Naive thymus-derived CD4-positive, alpha-beta T cell (primary cell): ENCODE data around the gene KIAA1210. TPM values are rescaled to one million over a fixed set of nuclear protein-coding genes. Genes with fewer than 3 reads are reported as not detected.

Experiments used
- ATAC-seq: fragments of 150-1000 bp; cut with Tn5 transposase; 2 replicates; pipeline ENCODE4 v1.10.0; 2021; ENCODE audit warnings: mild to moderate bottlenecking, moderate library complexity
- CTCF ChIA-PET: fragments of 350-600 bp; sonication (Branson Sonifier 250); formaldehyde crosslinking; loops from one replicate; lab custom pipeline; 2021; ENCODE audit warnings: antibody characterized with exemption; lab: Charles Lee
- POLR2A ChIA-PET: fragments of 350-600 bp; sonication (Branson Sonifier 250); formaldehyde crosslinking; loops from one replicate; lab custom pipeline; 2021; ENCODE audit warnings: antibody characterized with exemption, inconsistent platforms; lab: Charles Lee
- DNase-seq, 9 donors: peaks; one replicate each; pipeline versions ENCODE4 v3.0.0 to v3.0.0-alpha.2; 2020 to 2022; ENCODE audit warnings: mixed read lengths in 1 of 9
- H3K27ac ChIP-seq: one replicate; pipeline ENCODE4 v1.7.0; 2013; ENCODE audit warnings: mild to moderate bottlenecking, low read depth, low read length, moderate library complexity
- H3K27me3 ChIP-seq, 2 donors: one replicate each; pipeline ENCODE4 v1.7.0; 2013; ENCODE audit warnings: low read length in 2 of 2, mild to moderate bottlenecking in 2 of 2, moderate library complexity in 2 of 2; ENCODE audit not compliant: control insufficient read depth in 2 of 2, insufficient read depth in 2 of 2
- H3K36me3 ChIP-seq, 3 experiments: 1 replicate in 2 of 3; 2 replicates in 1 of 3; pipeline ENCODE4 v1.7.0; 2013; ENCODE audit warnings: low read length in 3 of 3, mild to moderate bottlenecking in 3 of 3, moderate library complexity in 1 of 3; ENCODE audit not compliant: insufficient read depth in 3 of 3, control insufficient read depth in 2 of 3
- H3K4me1 ChIP-seq, 2 donors: one replicate each; pipeline ENCODE4 v1.7.0; 2013; ENCODE audit warnings: low read length in 2 of 2, mild to moderate bottlenecking in 2 of 2, moderate library complexity in 1 of 2; ENCODE audit not compliant: control insufficient read depth in 2 of 2, insufficient read depth in 2 of 2
- H3K4me3 ChIP-seq: 2 replicates; pipeline ENCODE4 v1.7.0; 2013; ENCODE audit warnings: mild to moderate bottlenecking, low read length
- H3K9me3 ChIP-seq, 3 experiments: 1 replicate in 2 of 3; 2 replicates in 1 of 3; pipeline ENCODE4 v1.7.0; 2013; ENCODE audit warnings: low read length in 3 of 3; ENCODE audit not compliant: control insufficient read depth in 2 of 3
- H3K27ac Mint-ChIP-seq, 9 donors: one replicate each; pipeline ENCODE4 v1.8.0; 2020 to 2022; ENCODE audit warnings: mixed read lengths in 9 of 9, mild to moderate bottlenecking in 8 of 9, moderate library complexity in 5 of 9, inconsistent platforms in 2 of 9
- H3K27me3 Mint-ChIP-seq, 5 donors: one replicate each; pipeline ENCODE4 v1.8.0; 2021 to 2022; ENCODE audit warnings: mixed read lengths in 5 of 5, mild to moderate bottlenecking in 1 of 5
- H3K36me3 Mint-ChIP-seq, 5 donors: one replicate each; pipeline ENCODE4 v1.8.0; 2020 to 2022; ENCODE audit warnings: mixed read lengths in 5 of 5, mild to moderate bottlenecking in 3 of 5, inconsistent platforms in 1 of 5
- H3K4me1 Mint-ChIP-seq, 7 donors: one replicate each; pipeline ENCODE4 v1.8.0; 2020 to 2022; ENCODE audit warnings: mixed read lengths in 7 of 7, mild to moderate bottlenecking in 3 of 7, inconsistent platforms in 1 of 7
- H3K4me3 Mint-ChIP-seq, 10 donors: one replicate each; pipeline ENCODE4 v1.8.0; 2020 to 2022; ENCODE audit warnings: mild to moderate bottlenecking in 10 of 10, mixed read lengths in 10 of 10, moderate library complexity in 6 of 10, inconsistent platforms in 2 of 10
- H3K9me3 Mint-ChIP-seq, 11 donors: one replicate each; pipeline ENCODE4 v1.8.0; 2020 to 2022; ENCODE audit warnings: mixed read lengths in 11 of 11, mild to moderate bottlenecking in 4 of 11, inconsistent platforms in 1 of 11, moderate library complexity in 1 of 11
- intact Hi-C, 2 donors: fragments of 100-400 bp; cut with micrococcal nuclease; formaldehyde crosslinking; loops; one replicate each; pipeline ENCODE4 v1.15.1; 2023
- polyA plus RNA-seq, 2 donors: library from polyadenylated mRNA; unstranded; fragments of 300-500 nt; fragmentation: Illumina TruSeq; gene quantifications; one replicate each; pipeline ENCODE4 v1.2.3, GENCODE V29; 2021
- total RNA-seq, 6 experiments: library from RNA in 5 of 6; stranded (reverse) in 5 of 6; gene quantifications; 1 replicate in 5 of 6; 2 replicates in 1 of 6; pipeline ENCODE4 v1.2.3 and lab custom pipeline; 2021 to 2026

The KIAA1210 gene
- total and polyA plus RNA-seq, 7 experiments from 2014 or later = not detected

DNA sequence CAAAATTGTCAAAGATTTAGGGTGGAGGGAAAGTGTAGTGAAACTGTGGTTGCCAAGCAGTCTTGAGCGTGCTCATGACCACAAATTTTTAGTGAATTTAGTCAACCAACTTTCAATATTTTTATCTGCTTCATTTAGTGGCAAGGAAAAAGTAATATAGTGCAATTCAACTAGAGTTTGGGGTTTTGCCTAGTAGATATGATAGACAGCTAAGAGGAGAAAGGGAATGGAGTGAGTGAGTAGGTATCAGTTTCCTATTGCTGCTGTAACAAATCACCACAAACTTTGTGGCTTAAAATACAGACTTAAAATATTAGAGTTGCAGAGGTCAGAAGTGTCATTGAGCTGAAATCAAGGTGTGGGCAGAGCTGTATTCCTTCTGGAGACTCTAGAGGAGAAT is 58.5 kb downstream of the KIAA1210 start:
- no peaks in the 10 kb centered on the region for H3K9me3 Mint-ChIP-seq
- H3K27ac Mint-ChIP-seq = no peak overlapping the region
- Histone ChIP-seq H3K27ac (no peak overlapping the region), H3K27me3 (no peaks in the 10 kb centered on the region), H3K36me3 (no peaks in the 10 kb centered on the region), H3K4me1 (no peaks in the 10 kb centered on the region), H3K4me3 (no peak overlapping the region), H3K9me3 (no peaks in the 10 kb centered on the region)
- no peaks in the 10 kb centered on the region for H3K27me3 Mint-ChIP-seq
- H3K4me3 Mint-ChIP-seq = no peak overlapping the region
- H3K4me1 Mint-ChIP-seq = peaks cover 0 to 2% (median 0%) of the 10 kb centered on the region in 7 donors
- ChIA-PET CTCF (interaction anchor here (0.5 kb wide), 1 partner anchor 230 kb away, joined by 3 read pairs; no protein-coding TSS in a partner anchor), POLR2A (no interaction called here)
- no peak for ATAC-seq
- H3K36me3 Mint-ChIP-seq = no peaks in the 10 kb centered on the region
- intact Hi-C loops = no loop called here
- DNase-seq = no peak

DNA sequence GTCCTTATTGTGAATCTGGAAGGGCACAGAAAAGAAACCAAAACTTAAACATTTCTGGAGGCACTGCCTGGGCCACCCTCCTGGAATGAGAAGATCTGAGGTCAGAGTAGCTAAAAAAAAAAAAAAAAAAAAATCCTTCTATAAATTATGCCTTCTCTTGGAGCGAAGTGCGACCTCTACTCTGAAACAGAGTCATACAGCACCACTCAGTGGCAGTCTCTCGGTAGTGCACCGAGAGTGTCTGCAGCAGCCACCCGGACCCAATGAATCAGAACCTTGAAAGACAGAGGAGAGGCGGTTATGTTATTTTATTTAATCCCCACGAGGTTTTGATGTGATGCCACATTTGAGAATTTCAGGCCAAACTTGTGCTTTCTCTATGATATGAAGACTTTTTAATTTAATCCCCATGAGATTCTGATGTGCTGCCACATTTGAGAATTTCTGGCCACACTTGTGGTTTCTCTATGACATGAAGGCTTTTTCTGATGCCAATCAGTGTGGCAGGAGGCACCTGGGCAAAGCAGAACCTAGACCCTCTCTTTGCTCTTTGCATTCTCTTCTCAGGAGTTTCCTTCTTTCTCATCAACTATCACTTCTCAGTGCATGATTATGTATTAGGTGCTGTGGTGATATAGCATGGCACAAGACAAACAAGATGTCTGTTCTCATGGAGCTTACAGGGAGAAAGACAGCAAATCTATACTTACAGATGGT is 60.4 kb downstream of the KIAA1210 start:
- Mint-ChIP-seq H3K27me3 (peaks cover 0 to 3% (median 0%) of the 10 kb centered on the region in 5 donors), H3K4me1 (peaks cover 0 to 2% (median 0%) of the 10 kb centered on the region in 7 donors), H3K4me3 (no peak overlapping the region), H3K9me3 (no peaks in the 10 kb centered on the region), H3K36me3 (no peaks in the 10 kb centered on the region), H3K27ac (no peak overlapping the region)
- Histone ChIP-seq H3K4me1 (no peaks in the 10 kb centered on the region), H3K27me3 (no peaks in the 10 kb centered on the region), H3K4me3 (no peak overlapping the region), H3K9me3 (no peaks in the 10 kb centered on the region), H3K36me3 (no peaks in the 10 kb centered on the region), H3K27ac (no peak overlapping the region)
- POLR2A ChIA-PET = interaction anchor here (0.6 to 1.2 kb wide), 2 partner anchors 93 to 149 kb away, joined by 4 read pairs; partner anchors contain the start of gene LONRF3
- peak; percentile 80 for ATAC-seq
- intact Hi-C loops = loop anchor here in 1 of 2 donors (1.0 to 2.0 kb wide), 3 partner anchors 62 to 228 kb away; no protein-coding TSS in a partner anchor
- peak in 4 of 9 donors; percentile 2 to 19 (median 13) for DNase-seq
- CTCF ChIA-PET = interaction anchor here (0.6 to 2.8 kb wide), 7 partner anchors 58 to 458 kb away, joined by 3 to 11 read pairs (median 3); no protein-coding TSS in a partner anchor

DNA sequence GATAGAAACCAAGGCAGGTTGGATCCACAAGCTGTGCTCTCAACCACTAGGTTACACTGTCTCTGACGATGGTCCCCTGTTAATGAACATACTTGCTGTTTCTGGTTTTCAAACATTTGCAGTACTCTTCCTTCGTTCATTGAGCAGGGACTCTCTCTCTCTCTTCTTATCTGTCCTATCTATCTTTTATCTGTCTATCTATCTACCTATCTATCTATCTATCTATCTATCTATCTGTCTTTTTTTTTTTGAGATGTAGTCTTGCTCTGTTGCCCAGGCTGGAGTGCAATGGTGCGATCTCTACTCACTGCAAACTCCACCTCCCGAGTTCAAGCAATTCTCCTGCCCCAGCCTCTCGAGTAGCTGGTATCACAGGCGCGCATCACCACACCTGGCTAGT is 64.2 kb downstream of the KIAA1210 start:
- POLR2A ChIA-PET = no interaction called here
- no peaks in the 10 kb centered on the region for H3K9me3 Mint-ChIP-seq
- Histone ChIP-seq H3K36me3 (no peaks in the 10 kb centered on the region), H3K27me3 (no peaks in the 10 kb centered on the region), H3K4me1 (no peaks in the 10 kb centered on the region), H3K4me3 (no peak overlapping the region), H3K9me3 (no peaks in the 10 kb centered on the region), H3K27ac (no peak overlapping the region)
- ATAC-seq = no peak
- DNase-seq = no peak
- H3K27ac Mint-ChIP-seq = no peak overlapping the region
- peaks cover 0 to 15% (median 0%) of the 10 kb centered on the region in 5 donors for H3K27me3 Mint-ChIP-seq
- peaks cover 0 to 2% (median 0%) of the 10 kb centered on the region in 7 donors for H3K4me1 Mint-ChIP-seq
- intact Hi-C loops = no loop called here
- CTCF ChIA-PET = no interaction called here
- no peak overlapping the region for H3K4me3 Mint-ChIP-seq
- no peaks in the 10 kb centered on the region for H3K36me3 Mint-ChIP-seq

DNA sequence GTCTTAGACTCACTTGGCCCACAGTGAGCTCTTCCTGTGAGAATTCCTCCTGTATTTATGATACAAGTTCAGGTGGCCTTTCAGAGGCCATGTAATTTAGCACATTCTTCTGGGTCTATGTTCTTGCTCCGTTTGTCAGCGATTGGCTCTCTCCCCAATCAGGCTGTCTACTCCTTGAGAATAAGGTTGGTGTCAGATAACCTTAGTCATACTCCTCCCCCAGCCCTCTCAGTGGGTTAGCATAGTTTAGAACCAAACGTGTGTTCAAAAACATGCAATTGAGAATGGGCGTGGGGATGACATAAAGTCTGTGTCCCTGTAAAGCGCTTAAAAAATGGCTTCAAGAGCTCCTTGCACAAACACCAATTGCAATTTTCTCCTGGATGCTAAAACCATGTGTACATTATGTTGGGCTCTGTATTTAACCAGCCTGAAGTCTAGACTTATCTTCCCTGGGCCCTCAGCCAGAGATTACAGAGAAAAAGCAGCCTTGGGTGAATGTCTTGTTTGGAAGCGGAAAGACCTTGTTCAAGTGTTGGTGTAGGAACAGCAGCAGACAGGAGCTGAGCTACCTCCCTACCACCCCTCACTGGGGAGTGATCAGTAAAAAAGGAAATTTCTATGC is 64.8 kb downstream of the KIAA1210 start:
- ChIA-PET POLR2A (no interaction called here), CTCF (no interaction called here)
- H3K4me1 Mint-ChIP-seq = peaks cover 0 to 2% (median 0%) of the 10 kb centered on the region in 7 donors
- no peak overlapping the region for H3K27ac Mint-ChIP-seq
- intact Hi-C loops = no loop called here
- no peak overlapping the region for H3K4me3 Mint-ChIP-seq
- H3K36me3 Mint-ChIP-seq = no peaks in the 10 kb centered on the region
- H3K27me3 Mint-ChIP-seq = peaks cover 0 to 15% (median 0%) of the 10 kb centered on the region in 5 donors
- H3K9me3 Mint-ChIP-seq = no peaks in the 10 kb centered on the region
- H3K27me3 ChIP-seq = no peaks in the 10 kb centered on the region
- ATAC-seq (no peak), DNase-seq (no peak)
- no peaks in the 10 kb centered on the region for H3K36me3 ChIP-seq
- no peaks in the 10 kb centered on the region for H3K9me3 ChIP-seq
- no peak overlapping the region for H3K27ac ChIP-seq
- no peaks in the 10 kb centered on the region for H3K4me1 ChIP-seq
- no peak overlapping the region for H3K4me3 ChIP-seq

DNA sequence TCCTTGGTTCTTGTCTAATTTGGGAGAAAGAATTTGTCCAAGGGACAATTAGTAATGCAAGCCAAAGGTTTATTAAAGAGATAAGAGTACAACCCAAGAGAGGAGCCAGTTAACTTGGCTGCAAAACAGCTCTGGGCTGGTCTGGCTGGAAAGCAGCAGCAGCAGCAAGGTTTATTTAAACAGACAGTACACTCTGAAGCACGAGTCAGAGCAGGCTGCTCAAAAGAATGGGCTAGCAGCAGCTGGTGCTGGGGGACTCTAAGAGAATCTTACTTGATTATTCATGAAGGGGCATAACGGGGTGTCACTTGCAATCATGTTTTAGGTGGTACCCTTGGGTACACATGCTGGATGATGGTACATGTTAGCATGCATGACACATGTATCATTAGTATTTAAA is 71.9 kb downstream of the KIAA1210 start:
- intact Hi-C loops = no loop called here
- Mint-ChIP-seq H3K4me3 (no peak overlapping the region), H3K27me3 (peaks cover 0 to 10% (median 6%) of the 10 kb centered on the region in 5 donors), H3K27ac (no peak overlapping the region), H3K9me3 (no peaks in the 10 kb centered on the region), H3K4me1 (no peaks in the 10 kb centered on the region), H3K36me3 (no peaks in the 10 kb centered on the region)
- Histone ChIP-seq H3K9me3 (no peaks in the 10 kb centered on the region), H3K36me3 (no peaks in the 10 kb centered on the region), H3K4me3 (no peak overlapping the region), H3K27ac (no peak overlapping the region), H3K27me3 (no peaks in the 10 kb centered on the region), H3K4me1 (no peaks in the 10 kb centered on the region)
- ChIA-PET POLR2A (no interaction called here), CTCF (no interaction called here)
- no peak for DNase-seq
- ATAC-seq = no peak

DNA sequence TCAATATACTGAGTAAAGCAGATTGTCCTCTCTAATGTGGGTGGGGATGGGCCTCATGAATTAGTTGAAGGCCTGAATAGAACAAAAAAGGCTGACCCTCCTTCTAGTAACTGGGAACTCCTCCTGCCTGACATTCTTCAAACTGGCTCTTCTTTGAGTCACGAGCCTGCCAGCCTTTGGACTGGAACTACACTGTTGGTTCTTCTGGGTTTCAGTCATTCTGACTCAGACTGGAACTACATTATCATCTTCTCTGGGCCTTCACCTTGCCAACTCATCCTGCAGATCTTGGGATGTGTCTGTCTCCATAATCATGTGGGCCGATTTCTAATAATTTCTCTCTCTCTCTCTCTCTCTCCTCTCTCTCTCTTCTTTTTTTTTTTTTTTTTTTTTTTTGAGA is 81.7 kb downstream of the KIAA1210 start:
- Histone ChIP-seq H3K36me3 (no peaks in the 10 kb centered on the region), H3K9me3 (no peaks in the 10 kb centered on the region), H3K4me1 (no peaks in the 10 kb centered on the region), H3K4me3 (no peak overlapping the region), H3K27me3 (no peaks in the 10 kb centered on the region), H3K27ac (no peak overlapping the region)
- Mint-ChIP-seq H3K27me3 (peaks cover 0 to 8% (median 0%) of the 10 kb centered on the region in 5 donors), H3K36me3 (no peaks in the 10 kb centered on the region), H3K27ac (no peak overlapping the region), H3K4me1 (no peaks in the 10 kb centered on the region), H3K9me3 (no peaks in the 10 kb centered on the region), H3K4me3 (no peak overlapping the region)
- DNase-seq (no peak), ATAC-seq (no peak)
- ChIA-PET POLR2A (no interaction called here), CTCF (no interaction called here)
- intact Hi-C loops = no loop called here
